H9 (cell line): Measurements from ENCODE around the gene NOD1. TPM values are rescaled to one million over a fixed set of nuclear protein-coding genes. Genes with fewer than 3 reads are reported as not detected.

Experiments used
- DNase-seq: peaks from one replicate; pipeline ENCODE4 v3.0.0-alpha.2; 2017
- H2AFZ ChIP-seq: one replicate; pipeline ENCODE4 v1.6.1; 2013; ENCODE audit warnings: mild to moderate bottlenecking, low read length, control low read depth, moderate library complexity
- H2AK5ac ChIP-seq: 2 replicates; pipeline ENCODE4 v1.6.1; 2013; ENCODE audit warnings: low read length, control low read depth, mixed read lengths; ENCODE audit not compliant: insufficient read length
- H2BK120ac ChIP-seq: one replicate; pipeline ENCODE4 v1.6.1; 2013; ENCODE audit warnings: low read depth, mild to moderate bottlenecking, low read length, control low read depth, inconsistent platforms; ENCODE audit not compliant: poor library complexity, severe bottlenecking
- H2BK12ac ChIP-seq: 2 replicates; pipeline ENCODE4 v1.6.1; 2013; ENCODE audit warnings: low read length, control low read depth, mixed read lengths, low read depth; ENCODE audit not compliant: insufficient read length
- H2BK15ac ChIP-seq: 2 replicates; pipeline ENCODE4 v1.6.1; 2013; ENCODE audit warnings: low read depth, low read length, control low read depth
- H2BK20ac ChIP-seq: one replicate; pipeline ENCODE4 v1.6.1; 2013; ENCODE audit warnings: low read depth, mild to moderate bottlenecking, low read length, control low read depth, inconsistent platforms; ENCODE audit not compliant: poor library complexity, severe bottlenecking
- H2BK5ac ChIP-seq: 2 replicates; pipeline ENCODE4 v1.6.1; 2013; ENCODE audit warnings: low read length, control low read depth, mixed read lengths; ENCODE audit not compliant: insufficient read length
- H3K14ac ChIP-seq: 2 replicates; pipeline ENCODE4 v1.6.1; 2013; ENCODE audit warnings: low read length, control low read depth; ENCODE audit not compliant: insufficient read depth
- H3K18ac ChIP-seq: 2 replicates; pipeline ENCODE4 v1.6.1; 2013; ENCODE audit warnings: low read depth, mild to moderate bottlenecking, mixed read lengths, low read length, control low read depth; ENCODE audit not compliant: insufficient read length
- H3K23ac ChIP-seq: 2 replicates; pipeline ENCODE4 v1.6.1; 2013; ENCODE audit warnings: low read length, control low read depth, mixed read lengths, low read depth; ENCODE audit not compliant: insufficient read length
- H3K23me2 ChIP-seq: 2 replicates; pipeline ENCODE4 v1.6.1; 2013; ENCODE audit warnings: low read depth, mild to moderate bottlenecking, mixed read lengths, low read length, control low read depth; ENCODE audit not compliant: insufficient read length, poor library complexity, severe bottlenecking
- H3K27ac ChIP-seq: 2 replicates; pipeline ENCODE4 v1.5.1; 2013; ENCODE audit warnings: low read length, control low read depth, mixed read lengths, low read depth; ENCODE audit not compliant: insufficient read length
- H3K27me3 ChIP-seq: 2 replicates; pipeline ENCODE4 v1.6.1; 2013; ENCODE audit warnings: low read length, control low read depth, inconsistent platforms; ENCODE audit not compliant: insufficient read depth
- H3K4ac ChIP-seq: 2 replicates; pipeline ENCODE4 v1.6.1; 2013; ENCODE audit warnings: low read depth, mild to moderate bottlenecking, control low read depth, inconsistent platforms, low read length, moderate library complexity
- H3K4me1 ChIP-seq: 2 replicates; pipeline ENCODE4 v1.6.1; 2013; ENCODE audit warnings: low read length, control low read depth, inconsistent platforms; ENCODE audit not compliant: insufficient read depth
- H3K4me2 ChIP-seq: 2 replicates; pipeline ENCODE4 v1.6.1; 2013; ENCODE audit warnings: low read length, control low read depth, mixed read lengths; ENCODE audit not compliant: insufficient read length, insufficient read depth
- H3K56ac ChIP-seq: 2 replicates; pipeline ENCODE4 v1.6.1; 2013; ENCODE audit warnings: low read depth, mild to moderate bottlenecking, mixed read lengths, low read length, control low read depth; ENCODE audit not compliant: insufficient read length
- H3K79me1 ChIP-seq: 2 replicates; pipeline ENCODE4 v1.6.1; 2013; ENCODE audit warnings: low read depth, mild to moderate bottlenecking, moderate library complexity, low read length, control low read depth, inconsistent platforms; ENCODE audit not compliant: insufficient read depth, poor library complexity, severe bottlenecking
- H3K79me2 ChIP-seq: 2 replicates; pipeline ENCODE4 v1.6.1; 2013; ENCODE audit warnings: low read length, control low read depth, inconsistent platforms; ENCODE audit not compliant: insufficient read depth
- H3K9ac ChIP-seq: 2 replicates; pipeline ENCODE4 v1.6.1; 2013; ENCODE audit warnings: low read length, control low read depth, mixed read lengths; ENCODE audit not compliant: insufficient read length; ENCODE audit errors: extremely low read depth
- H3K9me3 ChIP-seq: one replicate; pipeline ENCODE4 v1.6.1; 2013; ENCODE audit warnings: low read depth, low read length, inconsistent platforms; ENCODE audit not compliant: control insufficient read depth
- H3T11ph ChIP-seq: one replicate; pipeline ENCODE4 v1.6.1; 2013; ENCODE audit warnings: mild to moderate bottlenecking, low read length, control low read depth, inconsistent platforms
- H4K20me1 ChIP-seq: one replicate; pipeline ENCODE4 v1.6.1; 2013; ENCODE audit not compliant: control insufficient read depth, insufficient read length, insufficient read depth
- H4K5ac ChIP-seq: 2 replicates; pipeline ENCODE4 v1.6.1; 2013; ENCODE audit warnings: low read depth, mild to moderate bottlenecking, mixed read lengths, low read length, control low read depth; ENCODE audit not compliant: insufficient read length
- H4K8ac ChIP-seq: replicated peaks from 2 replicates; pipeline ENCODE4 v1.6.1; 2013; ENCODE audit warnings: low read length, control low read depth, mixed read lengths, low read depth; ENCODE audit not compliant: insufficient read length
- H4K91ac ChIP-seq: 2 replicates; pipeline ENCODE4 v1.6.1; 2013; ENCODE audit warnings: low read depth, mild to moderate bottlenecking, moderate library complexity, mixed read lengths, low read length, control low read depth; ENCODE audit not compliant: insufficient read length
- H3K27ac Mint-ChIP-seq, 3 experiments: 2 replicates in 2 of 3; 3 replicates in 1 of 3; pipeline ENCODE4 v1.8.0; 2020 to 2021; ENCODE audit warnings: mixed read lengths in 3 of 3, mild to moderate bottlenecking in 1 of 3, moderate library complexity in 1 of 3
- H3K27me3 Mint-ChIP-seq: 2 replicates; pipeline ENCODE4 v1.8.0; 2021; ENCODE audit warnings: low read depth, mild to moderate bottlenecking, moderate library complexity, mixed read lengths
- H3K36me3 Mint-ChIP-seq, 3 experiments: 2 replicates in 2 of 3; 3 replicates in 1 of 3; pipeline ENCODE4 v1.8.0; 2020 to 2021; ENCODE audit warnings: low read depth in 3 of 3, mixed read lengths in 3 of 3; ENCODE audit not compliant: insufficient read depth in 1 of 3
- H3K4me1 Mint-ChIP-seq, 2 experiments: 2 replicates each; pipeline ENCODE4 v1.8.0; 2020; ENCODE audit warnings: mixed read lengths in 2 of 2
- H3K4me3 Mint-ChIP-seq, 2 experiments: 2 replicates in 1 of 2; 3 replicates in 1 of 2; pipeline ENCODE4 v1.8.0; 2020 to 2021; ENCODE audit warnings: mild to moderate bottlenecking in 2 of 2, mixed read lengths in 2 of 2, moderate library complexity in 1 of 2
- H3K9me3 Mint-ChIP-seq, 2 experiments: 2 replicates in 1 of 2; 3 replicates in 1 of 2; pipeline ENCODE4 v1.8.0; 2020; ENCODE audit warnings: mild to moderate bottlenecking in 2 of 2, mixed read lengths in 2 of 2, moderate library complexity in 1 of 2
- CTCF ChIP-seq: fragments of 200-600 bp; sonication (generic); conservative IDR thresholded peaks from 3 replicates; pipeline ENCODE4 v1.8.0; 2021; ENCODE audit warnings: antibody characterized with exemption, mild to moderate bottlenecking
- WGBS: extraction: QIAGEN DNeasy Blood & Tissue Kit; methylation state at CpG from one replicate; pipeline ENCODE4 v1.1.7; 2013; ENCODE audit warnings: missing lambda C conversion rate, low lambda C conversion rate, mixed read lengths; ENCODE audit not compliant: insufficient read length; ENCODE audit errors: extremely low coverage; 5-methylcytosine and 5-hydroxymethylcytosine counted together
- total RNA-seq: library from RNA; stranded (reverse); gene quantifications from 2 replicates; pipeline ENCODE4 v1.2.1, GENCODE V29; 2021

NOD1 gene
- total RNA-seq, 1 experiment from 2014 or later: 5.3 TPM

GRCh38 chr7:30391806-30392205 is 86.8 kb downstream of the NOD1 start:
- no peak overlapping the region for H3T11ph ChIP-seq
- H3K14ac ChIP-seq: no peak overlapping the region
- no peak overlapping the region for H4K91ac ChIP-seq
- Mint-ChIP-seq H3K4me1 (peaks cover 33 to 36% of the 10 kb centered on the region in 2 experiments), H3K9me3 (no peaks in the 10 kb centered on the region), H3K27me3 (no peaks in the 10 kb centered on the region; the same call in 1 of the 2 replicates), H3K36me3 (peaks cover 0 to 5% (median 0%) of the 10 kb centered on the region in 3 experiments; a peak in 3 of 7 replicates), H3K4me3 (no peak overlapping the region), H3K27ac (no peak overlapping the region)
- no peaks in the 10 kb centered on the region for H3K79me2 ChIP-seq
- H2AK5ac ChIP-seq: no peak overlapping the region
- no peak for DNase-seq
- H4K20me1 ChIP-seq: no peaks in the 10 kb centered on the region
- no peak overlapping the region for H2BK12ac ChIP-seq
- WGBS: no CpG with 5 or more reads among the region's 6 CpGs
- H4K5ac ChIP-seq: no peak overlapping the region
- no peak overlapping the region for H4K8ac ChIP-seq
- no peak overlapping the region for H3K9ac ChIP-seq
- H3K9me3 ChIP-seq: no peaks in the 10 kb centered on the region
- no peaks in the 10 kb centered on the region for H3K79me1 ChIP-seq
- H3K18ac ChIP-seq: no peak overlapping the region
- no peak overlapping the region for H2AFZ ChIP-seq
- H3K27ac ChIP-seq: no peak overlapping the region
- no peak overlapping the region for H3K56ac ChIP-seq
- H3K4me1 ChIP-seq: peaks cover 11% of the 10 kb centered on the region; the same call in 1 of the 2 replicates
- no peaks in the 10 kb centered on the region for H3K27me3 ChIP-seq
- no peak for TF ChIP-seq CTCF
- no peak overlapping the region for H3K23ac ChIP-seq
- H2BK5ac ChIP-seq: no peak overlapping the region
- H2BK120ac ChIP-seq: no peak overlapping the region
- H3K4ac ChIP-seq: no peak overlapping the region
- no peak overlapping the region for H3K4me2 ChIP-seq
- no peaks in the 10 kb centered on the region for H3K23me2 ChIP-seq
- H2BK20ac ChIP-seq: no peak overlapping the region
- H2BK15ac ChIP-seq: no peak overlapping the region
